Esophagus mucosa (tissue), 1 donor: ENCODE data around the gene AIFM3. TPM values are rescaled to one million over a fixed set of nuclear protein-coding genes. Genes with fewer than 3 reads are reported as not detected.
"Not testable (repeated sequence)": the region's sequence is repeated elsewhere in the genome, so short reads cannot be mapped to it uniquely, and the experiment has no call there.

ENCODE experiments used
- ATAC-seq: fragments of 200-7000 bp; cut with Tn5 transposase; one replicate; pipeline ENCODE4 v1.9.1; 2020
- total RNA-seq: library from RNA; stranded (reverse); gene quantifications from one replicate; pipeline ENCODE4 v1.2.4, GENCODE V29; 2023
- donor health status: DM: yes; HTN: yes; CAD: no.

AIFM3 gene
- total RNA-seq = 1.5 TPM

- no peak for ATAC-seq
Measured at GRCh38 chr22:20966883-20967696, at the start of gene AIFM3. Gene AIFM3 (plus strand): TSS chr22:20967255. CDS start chr22:20967945, 690 bp downstream.

GRCh38 chr22:20918663-20919218 lies 48.3 kb upstream of the AIFM3 start:
- no peak for ATAC-seq

- no peak for ATAC-seq
Measured at GRCh38 chr22:20919718-20920117, 47.3 kb upstream of the AIFM3 start.

- no peak for ATAC-seq
Measured at GRCh38 chr22:20920881-20921203, 46.2 kb upstream of the AIFM3 start.

- no peak for ATAC-seq
Measured at GRCh38 chr22:20922141-20922751, 44.8 kb upstream of the AIFM3 start.

GRCh38 chr22:20926243-20926642 lies 40.8 kb upstream of the AIFM3 start:
- ATAC-seq = no peak

GRCh38 chr22:20927940-20928572 lies 39.0 kb upstream of the AIFM3 start:
- ATAC-seq = no peak

GRCh38 chr22:20928573-20928967 lies 38.5 kb upstream of the AIFM3 start:
- ATAC-seq = no peak

- no peak for ATAC-seq
Measured at GRCh38 chr22:20930004-20930403, 37.1 kb upstream of the AIFM3 start.

- not testable (repeated sequence) for ATAC-seq
Measured at GRCh38 chr22:20930435-20930834, 36.6 kb upstream of the AIFM3 start.

GRCh38 chr22:20931126-20931654 lies 35.9 kb upstream of the AIFM3 start:
- no peak for ATAC-seq

GRCh38 chr22:20933910-20934309 lies 33.1 kb upstream of the AIFM3 start:
- no peak for ATAC-seq

- ATAC-seq = not testable (repeated sequence)
Measured at GRCh38 chr22:20935049-20935448, 32.0 kb upstream of the AIFM3 start.

- ATAC-seq = not testable (repeated sequence)
Measured at GRCh38 chr22:20935780-20936539, 31.1 kb upstream of the AIFM3 start.

- peak; percentile 58 for ATAC-seq
Measured at GRCh38 chr22:20937031-20937793, 29.8 kb upstream of the AIFM3 start.

- ATAC-seq = no peak
Measured at GRCh38 chr22:20937794-20938671, 29.0 kb upstream of the AIFM3 start.

- not testable (repeated sequence) for ATAC-seq
Measured at GRCh38 chr22:20939457-20940185, 27.4 kb upstream of the AIFM3 start.

GRCh38 chr22:20940186-20940651 lies 26.8 kb upstream of the AIFM3 start:
- no peak for ATAC-seq

GRCh38 chr22:20940904-20941385 lies 26.1 kb upstream of the AIFM3 start:
- ATAC-seq = no peak
